Measurements from ENCODE around the gene IER5. TPM values are rescaled to one million over a fixed set of nuclear protein-coding genes. Genes with fewer than 3 reads are reported as not detected.

IER5 gene
- total and polyA plus RNA-seq, 2 of the 13 experiments (the other 11 are each of a cell fraction or from before 2014, with no cell fraction given): 2.5 to 3.5 TPM

DNA sequence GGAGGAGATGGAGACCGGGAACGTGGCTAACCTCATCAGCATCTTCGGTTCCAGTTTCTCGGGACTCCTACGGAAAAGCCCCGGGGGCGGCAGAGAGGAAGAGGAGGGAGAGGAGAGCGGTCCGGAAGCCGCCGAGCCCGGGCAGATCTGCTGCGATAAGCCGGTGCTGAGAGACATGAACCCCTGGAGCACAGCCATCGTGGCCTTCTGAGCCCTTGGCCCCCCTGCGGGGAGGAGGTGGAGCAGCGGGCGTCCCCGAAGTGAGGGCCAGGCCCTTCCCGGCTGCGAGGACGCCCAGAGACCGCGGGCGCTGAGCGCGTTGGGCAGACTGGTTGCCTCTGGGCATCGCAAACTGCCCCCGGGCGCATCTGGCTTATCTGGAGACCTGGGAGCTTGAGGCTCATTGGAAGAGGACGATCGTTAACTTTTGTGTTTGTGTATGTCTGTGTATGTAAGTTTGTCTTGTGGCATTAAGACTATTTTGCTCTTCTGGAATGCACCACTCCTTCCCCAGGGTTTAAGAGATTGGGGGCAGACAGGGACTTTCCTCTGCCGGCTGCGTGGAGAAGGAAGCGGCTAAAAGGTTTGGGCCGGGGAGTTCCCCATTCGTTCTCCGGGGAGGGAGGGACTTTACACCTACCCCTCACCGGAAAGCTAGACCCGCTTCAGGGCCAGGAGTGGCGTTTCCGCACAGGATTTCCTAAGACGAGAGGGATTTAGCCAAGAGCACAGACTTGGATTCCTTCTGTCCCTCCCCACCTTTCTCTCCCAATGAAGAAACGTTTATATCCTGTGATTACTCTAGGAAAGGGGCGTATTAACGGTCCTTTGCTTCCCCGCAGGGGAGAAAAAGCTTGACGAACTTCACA, 1.4 kb downstream of the IER5 start (continued):
- TF ChIP-seq, protein P1, sequence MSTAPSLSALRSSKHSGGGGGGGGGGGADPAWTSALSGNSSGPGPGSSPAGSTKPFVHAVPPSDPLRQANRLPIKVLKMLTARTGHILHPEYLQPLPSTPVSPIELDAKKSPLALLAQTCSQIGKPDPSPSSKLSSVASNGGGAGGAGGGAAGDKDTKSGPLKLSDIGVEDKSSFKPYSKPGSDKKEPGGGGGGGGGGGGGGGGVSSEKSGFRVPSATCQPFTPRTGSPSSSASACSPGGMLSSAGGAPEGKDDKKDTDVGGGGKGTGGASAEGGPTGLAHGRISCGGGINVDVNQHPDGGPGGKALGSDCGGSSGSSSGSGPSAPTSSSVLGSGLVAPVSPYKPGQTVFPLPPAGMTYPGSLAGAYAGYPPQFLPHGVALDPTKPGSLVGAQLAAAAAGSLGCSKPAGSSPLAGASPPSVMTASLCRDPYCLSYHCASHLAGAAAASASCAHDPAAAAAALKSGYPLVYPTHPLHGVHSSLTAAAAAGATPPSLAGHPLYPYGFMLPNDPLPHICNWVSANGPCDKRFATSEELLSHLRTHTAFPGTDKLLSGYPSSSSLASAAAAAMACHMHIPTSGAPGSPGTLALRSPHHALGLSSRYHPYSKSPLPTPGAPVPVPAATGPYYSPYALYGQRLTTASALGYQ (CRISPR knock-in tag; IDR thresholded peaks at IDR 0.05): no peak
- TF ChIP-seq PCBP1 (IDR thresholded peaks at IDR 0.05; ENCODE audit: borderline replicate concordance, low read depth, low read length) (no peak), ZMYM3 (CRISPR knock-in tag; IDR thresholded peaks at IDR 0.05) (no peak), ZNF652 (CRISPR knock-in tag; IDR thresholded peaks at IDR 0.05; ENCODE audit: borderline replicate concordance, low read depth) (no peak), ZNF777 (CRISPR knock-in tag; IDR thresholded peaks at IDR 0.05) (no peak), SAP130 (CRISPR knock-in tag; IDR thresholded peaks at IDR 0.05; ENCODE audit: low read depth) (peak; percentile 78), ZNF160 (CRISPR knock-in tag; IDR thresholded peaks at IDR 0.05) (no peak), TCF7L2 (IDR thresholded peaks at IDR 0.05; ENCODE audit: low read depth, low read length) (no peak), ZFAT (CRISPR knock-in tag; conservative IDR thresholded peaks at IDR 0.05) (no peak), ATF5 (CRISPR knock-in tag; IDR thresholded peaks at IDR 0.05; ENCODE audit: low read depth) (no peak; the same call in 1 of the 2 replicates), DNMT1 (CRISPR knock-in tag; IDR thresholded peaks at IDR 0.05) (no peak), U2AF1 (optimal IDR thresholded peaks at IDR 0.05; ENCODE audit: low read depth, low read length) (no peak), ZNF703 (CRISPR knock-in tag; IDR thresholded peaks at IDR 0.05; ENCODE audit: borderline replicate concordance) (no peak), BRCA1 (CRISPR knock-in tag; IDR thresholded peaks at IDR 0.05) (no peak), ZNF180 (CRISPR knock-in tag; IDR thresholded peaks at IDR 0.05; ENCODE audit: borderline replicate concordance, low read depth) (no peak), CENPX (CRISPR knock-in tag; IDR thresholded peaks at IDR 0.05) (no peak), SRSF9 (IDR thresholded peaks at IDR 0.05; ENCODE audit: borderline replicate concordance, insufficient read depth, low read depth, low read length, poor library complexity, severe bottlenecking) (no peak), XRCC5 (optimal IDR thresholded peaks at IDR 0.05; ENCODE audit: low read length) (peak; percentile 37), RAD51 (IDR thresholded peaks at IDR 0.05; ENCODE audit: borderline replicate concordance) (no peak)
- TF ChIP-seq, protein P2, sequence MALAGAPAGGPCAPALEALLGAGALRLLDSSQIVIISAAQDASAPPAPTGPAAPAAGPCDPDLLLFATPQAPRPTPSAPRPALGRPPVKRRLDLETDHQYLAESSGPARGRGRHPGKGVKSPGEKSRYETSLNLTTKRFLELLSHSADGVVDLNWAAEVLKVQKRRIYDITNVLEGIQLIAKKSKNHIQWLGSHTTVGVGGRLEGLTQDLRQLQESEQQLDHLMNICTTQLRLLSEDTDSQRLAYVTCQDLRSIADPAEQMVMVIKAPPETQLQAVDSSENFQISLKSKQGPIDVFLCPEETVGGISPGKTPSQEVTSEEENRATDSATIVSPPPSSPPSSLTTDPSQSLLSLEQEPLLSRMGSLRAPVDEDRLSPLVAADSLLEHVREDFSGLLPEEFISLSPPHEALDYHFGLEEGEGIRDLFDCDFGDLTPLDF (CRISPR knock-in tag; IDR thresholded peaks at IDR 0.05): no peak
- TF ChIP-seq, protein P3, sequence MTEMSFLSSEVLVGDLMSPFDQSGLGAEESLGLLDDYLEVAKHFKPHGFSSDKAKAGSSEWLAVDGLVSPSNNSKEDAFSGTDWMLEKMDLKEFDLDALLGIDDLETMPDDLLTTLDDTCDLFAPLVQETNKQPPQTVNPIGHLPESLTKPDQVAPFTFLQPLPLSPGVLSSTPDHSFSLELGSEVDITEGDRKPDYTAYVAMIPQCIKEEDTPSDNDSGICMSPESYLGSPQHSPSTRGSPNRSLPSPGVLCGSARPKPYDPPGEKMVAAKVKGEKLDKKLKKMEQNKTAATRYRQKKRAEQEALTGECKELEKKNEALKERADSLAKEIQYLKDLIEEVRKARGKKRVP (CRISPR knock-in tag; IDR thresholded peaks at IDR 0.05): no peak
- TF ChIP-seq, protein P4, sequence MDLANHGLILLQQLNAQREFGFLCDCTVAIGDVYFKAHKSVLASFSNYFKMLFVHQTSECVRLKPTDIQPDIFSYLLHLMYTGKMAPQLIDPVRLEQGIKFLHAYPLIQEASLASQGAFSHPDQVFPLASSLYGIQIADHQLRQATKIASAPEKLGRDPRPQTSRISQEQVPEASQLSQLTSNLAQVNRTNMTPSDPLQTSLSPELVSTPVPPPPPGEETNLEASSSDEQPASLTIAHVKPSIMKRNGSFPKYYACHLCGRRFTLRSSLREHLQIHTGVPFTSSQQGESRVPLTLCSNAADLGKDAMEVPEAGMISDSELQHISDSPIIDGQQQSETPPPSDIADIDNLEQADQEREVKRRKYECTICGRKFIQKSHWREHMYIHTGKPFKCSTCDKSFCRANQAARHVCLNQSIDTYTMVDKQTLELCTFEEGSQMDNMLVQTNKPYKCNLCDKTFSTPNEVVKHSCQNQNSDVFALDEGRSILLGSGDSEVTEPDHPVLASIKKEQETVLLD (CRISPR knock-in tag; IDR thresholded peaks at IDR 0.05; ENCODE audit: low read depth): no peak
